ENCODE data around the gene DHX40. TPM values are rescaled to one million over a fixed set of nuclear protein-coding genes. Genes with fewer than 3 reads are reported as not detected.

The DHX40 gene
- total and polyA plus RNA-seq, 2 of the 13 experiments (the other 11 are each of a cell fraction or from before 2014, with no cell fraction given) = 22.2 to 37.0 TPM

DNA sequence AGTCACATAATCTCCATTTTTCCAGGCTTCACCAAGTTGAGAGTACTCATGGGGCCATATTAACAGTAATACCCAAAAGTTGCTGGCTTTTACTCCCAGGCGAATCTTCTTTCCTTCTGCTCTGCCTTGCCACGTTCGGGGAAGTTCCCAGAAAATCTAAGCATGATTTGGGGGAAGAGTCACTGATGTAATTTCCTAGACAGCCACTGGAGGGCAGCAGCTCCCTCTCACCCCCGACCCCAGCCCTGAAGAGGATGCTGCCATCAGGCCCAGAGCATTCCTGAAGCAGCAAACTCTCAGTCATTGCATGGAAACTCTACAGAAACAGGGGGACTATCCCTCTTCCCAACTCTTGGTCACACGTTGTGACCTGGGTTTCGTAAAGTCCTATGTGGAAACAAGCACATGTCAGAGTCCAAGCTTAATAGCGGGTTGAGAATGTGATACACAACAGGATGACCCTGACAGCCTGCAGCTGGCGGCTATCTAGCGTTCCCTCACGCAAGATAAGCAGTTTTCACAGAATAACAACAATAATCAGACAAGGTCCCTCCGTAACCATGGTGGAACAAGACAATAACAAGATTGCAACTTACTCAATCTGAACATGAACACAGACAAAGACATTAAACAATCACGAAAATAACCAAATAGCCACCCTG lies 43.8 kb upstream of the DHX40 start (continued):
- TF ChIP-seq, protein P1, sequence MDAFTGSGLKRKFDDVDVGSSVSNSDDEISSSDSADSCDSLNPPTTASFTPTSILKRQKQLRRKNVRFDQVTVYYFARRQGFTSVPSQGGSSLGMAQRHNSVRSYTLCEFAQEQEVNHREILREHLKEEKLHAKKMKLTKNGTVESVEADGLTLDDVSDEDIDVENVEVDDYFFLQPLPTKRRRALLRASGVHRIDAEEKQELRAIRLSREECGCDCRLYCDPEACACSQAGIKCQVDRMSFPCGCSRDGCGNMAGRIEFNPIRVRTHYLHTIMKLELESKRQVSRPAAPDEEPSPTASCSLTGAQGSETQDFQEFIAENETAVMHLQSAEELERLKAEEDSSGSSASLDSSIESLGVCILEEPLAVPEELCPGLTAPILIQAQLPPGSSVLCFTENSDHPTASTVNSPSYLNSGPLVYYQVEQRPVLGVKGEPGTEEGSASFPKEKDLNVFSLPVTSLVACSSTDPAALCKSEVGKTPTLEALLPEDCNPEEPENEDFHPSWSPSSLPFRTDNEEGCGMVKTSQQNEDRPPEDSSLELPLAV (CRISPR knock-in tag; conservative IDR thresholded peaks at IDR 0.05; ENCODE audit: low read depth) = 0 out of 2 replicates have a peak, but pooled peaks have one; percentile 54
- TF ChIP-seq SMYD3 (CRISPR knock-in tag; IDR thresholded peaks at IDR 0.05) = no peak
- TF ChIP-seq RBFOX2 (IDR thresholded peaks at IDR 0.05; ENCODE audit: low read depth, low read length) = no peak
- TF ChIP-seq, protein P2, sequence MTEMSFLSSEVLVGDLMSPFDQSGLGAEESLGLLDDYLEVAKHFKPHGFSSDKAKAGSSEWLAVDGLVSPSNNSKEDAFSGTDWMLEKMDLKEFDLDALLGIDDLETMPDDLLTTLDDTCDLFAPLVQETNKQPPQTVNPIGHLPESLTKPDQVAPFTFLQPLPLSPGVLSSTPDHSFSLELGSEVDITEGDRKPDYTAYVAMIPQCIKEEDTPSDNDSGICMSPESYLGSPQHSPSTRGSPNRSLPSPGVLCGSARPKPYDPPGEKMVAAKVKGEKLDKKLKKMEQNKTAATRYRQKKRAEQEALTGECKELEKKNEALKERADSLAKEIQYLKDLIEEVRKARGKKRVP (CRISPR knock-in tag; IDR thresholded peaks at IDR 0.05) = no peak
- TF ChIP-seq, protein P3, sequence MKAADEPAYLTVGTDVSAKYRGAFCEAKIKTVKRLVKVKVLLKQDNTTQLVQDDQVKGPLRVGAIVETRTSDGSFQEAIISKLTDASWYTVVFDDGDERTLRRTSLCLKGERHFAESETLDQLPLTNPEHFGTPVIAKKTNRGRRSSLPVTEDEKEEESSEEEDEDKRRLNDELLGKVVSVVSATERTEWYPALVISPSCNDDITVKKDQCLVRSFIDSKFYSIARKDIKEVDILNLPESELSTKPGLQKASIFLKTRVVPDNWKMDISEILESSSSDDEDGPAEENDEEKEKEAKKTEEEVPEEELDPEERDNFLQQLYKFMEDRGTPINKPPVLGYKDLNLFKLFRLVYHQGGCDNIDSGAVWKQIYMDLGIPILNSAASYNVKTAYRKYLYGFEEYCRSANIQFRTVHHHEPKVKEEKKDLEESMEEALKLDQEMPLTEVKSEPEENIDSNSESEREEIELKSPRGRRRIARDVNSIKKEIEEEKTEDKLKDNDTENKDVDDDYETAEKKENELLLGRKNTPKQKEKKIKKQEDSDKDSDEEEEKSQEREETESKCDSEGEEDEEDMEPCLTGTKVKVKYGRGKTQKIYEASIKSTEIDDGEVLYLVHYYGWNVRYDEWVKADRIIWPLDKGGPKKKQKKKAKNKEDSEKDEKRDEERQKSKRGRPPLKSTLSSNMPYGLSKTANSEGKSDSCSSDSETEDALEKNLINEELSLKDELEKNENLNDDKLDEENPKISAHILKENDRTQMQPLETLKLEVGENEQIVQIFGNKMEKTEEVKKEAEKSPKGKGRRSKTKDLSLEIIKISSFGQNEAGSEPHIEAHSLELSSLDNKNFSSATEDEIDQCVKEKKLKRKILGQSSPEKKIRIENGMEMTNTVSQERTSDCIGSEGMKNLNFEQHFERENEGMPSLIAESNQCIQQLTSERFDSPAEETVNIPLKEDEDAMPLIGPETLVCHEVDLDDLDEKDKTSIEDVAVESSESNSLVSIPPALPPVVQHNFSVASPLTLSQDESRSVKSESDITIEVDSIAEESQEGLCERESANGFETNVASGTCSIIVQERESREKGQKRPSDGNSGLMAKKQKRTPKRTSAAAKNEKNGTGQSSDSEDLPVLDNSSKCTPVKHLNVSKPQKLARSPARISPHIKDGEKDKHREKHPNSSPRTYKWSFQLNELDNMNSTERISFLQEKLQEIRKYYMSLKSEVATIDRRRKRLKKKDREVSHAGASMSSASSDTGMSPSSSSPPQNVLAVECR (CRISPR knock-in tag; IDR thresholded peaks at IDR 0.05; ENCODE audit: borderline replicate concordance) = peak; percentile 67; the same call in 1 of the 2 replicates
- TF ChIP-seq HNF1B (CRISPR knock-in tag; IDR thresholded peaks at IDR 0.05) = peak; percentile 83
- TF ChIP-seq NONO (IDR thresholded peaks at IDR 0.05) = no peak
- TF ChIP-seq NONO (CRISPR knock-in tag; conservative IDR thresholded peaks at IDR 0.05) = peak; percentile 82; the same call in 1 of the 2 replicates
- TF ChIP-seq ZBTB4 (CRISPR knock-in tag; IDR thresholded peaks at IDR 0.05; ENCODE audit: borderline replicate concordance) = no peak
- TF ChIP-seq ATAD3A (CRISPR knock-in tag; IDR thresholded peaks at IDR 0.05) = no peak
- no peak for TF ChIP-seq NFE2 (CRISPR knock-in tag; IDR thresholded peaks at IDR 0.05)
- TF ChIP-seq ZBTB25 (CRISPR knock-in tag; IDR thresholded peaks at IDR 0.05) = no peak
- no peak; the same call in 1 of the 2 replicates for TF ChIP-seq CEBPG (CRISPR knock-in tag; IDR thresholded peaks at IDR 0.05)
- TF ChIP-seq NR2F1 (CRISPR knock-in tag; IDR thresholded peaks at IDR 0.05) = peak in 1 of 2 experiments; percentile 37; a peak in 1 of 4 replicates

All from HepG2 (cell line).